Thyroid gland (tissue), 4 donors: ENCODE data around the gene ROCK2.

Source experiments
- POLR2A ChIP-seq, 2 donors: fragments of 450-650 bp; IDR thresholded peaks; one replicate each; pipeline ENCODE4 v1.6.1; 2017; ENCODE audit warnings: antibody characterized with exemption in 2 of 2, mild to moderate bottlenecking in 2 of 2, moderate library complexity in 1 of 2
- TF ChIP-seq, protein P1 (sequence below), 6 experiments: fragments of 200-600 bp in 3 of 6; fragments of 450-650 bp in 3 of 6; sonication (generic) in 3 of 6; IDR thresholded peaks; one replicate each; pipeline ENCODE4 v1.5.1; 2016 to 2019; ENCODE audit warnings: antibody characterized with exemption in 6 of 6, mild to moderate bottlenecking in 2 of 6, inconsistent platforms in 1 of 6, moderate library complexity in 1 of 6

DNA sequence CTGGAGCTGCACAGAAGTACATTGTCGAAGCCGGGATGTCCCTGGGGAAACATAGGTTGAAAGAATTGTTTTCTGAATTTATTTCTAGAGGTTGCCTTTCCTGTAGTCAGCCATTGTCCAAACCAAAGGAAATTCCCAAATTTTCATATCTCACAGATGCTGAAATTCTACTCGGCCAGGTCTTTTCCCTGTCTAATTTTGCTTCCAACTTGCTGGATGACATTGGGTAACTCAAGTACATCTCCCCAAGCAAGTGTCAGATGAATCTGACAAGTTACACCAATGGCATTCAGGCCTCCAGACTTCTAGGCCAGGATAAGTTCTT, 47.5 kb upstream of the ROCK2 start:
- TF ChIP-seq, protein P1, sequence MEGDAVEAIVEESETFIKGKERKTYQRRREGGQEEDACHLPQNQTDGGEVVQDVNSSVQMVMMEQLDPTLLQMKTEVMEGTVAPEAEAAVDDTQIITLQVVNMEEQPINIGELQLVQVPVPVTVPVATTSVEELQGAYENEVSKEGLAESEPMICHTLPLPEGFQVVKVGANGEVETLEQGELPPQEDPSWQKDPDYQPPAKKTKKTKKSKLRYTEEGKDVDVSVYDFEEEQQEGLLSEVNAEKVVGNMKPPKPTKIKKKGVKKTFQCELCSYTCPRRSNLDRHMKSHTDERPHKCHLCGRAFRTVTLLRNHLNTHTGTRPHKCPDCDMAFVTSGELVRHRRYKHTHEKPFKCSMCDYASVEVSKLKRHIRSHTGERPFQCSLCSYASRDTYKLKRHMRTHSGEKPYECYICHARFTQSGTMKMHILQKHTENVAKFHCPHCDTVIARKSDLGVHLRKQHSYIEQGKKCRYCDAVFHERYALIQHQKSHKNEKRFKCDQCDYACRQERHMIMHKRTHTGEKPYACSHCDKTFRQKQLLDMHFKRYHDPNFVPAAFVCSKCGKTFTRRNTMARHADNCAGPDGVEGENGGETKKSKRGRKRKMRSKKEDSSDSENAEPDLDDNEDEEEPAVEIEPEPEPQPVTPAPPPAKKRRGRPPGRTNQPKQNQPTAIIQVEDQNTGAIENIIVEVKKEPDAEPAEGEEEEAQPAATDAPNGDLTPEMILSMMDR (IDR thresholded peaks at IDR 0.05), result no peak
- TF ChIP-seq POLR2A (IDR thresholded peaks at IDR 0.05), result no peak
